Hepatic stellate cell (primary cell): ENCODE data around the gene HYCC2.
"Not testable (repeated sequence)": the region's sequence is repeated elsewhere in the genome, so short reads cannot be mapped to it uniquely, and the experiment has no call there.

Experiments used
- DNase-seq: peaks from one replicate; pipeline ENCODE4 v3.0.0; 2011; ENCODE audit warnings: low spot score

The HYCC2 gene

GRCh38 chr2:201070948-201071478, 458 bp downstream of the HYCC2 start:
- peak; percentile 34 for DNase-seq

DNA sequence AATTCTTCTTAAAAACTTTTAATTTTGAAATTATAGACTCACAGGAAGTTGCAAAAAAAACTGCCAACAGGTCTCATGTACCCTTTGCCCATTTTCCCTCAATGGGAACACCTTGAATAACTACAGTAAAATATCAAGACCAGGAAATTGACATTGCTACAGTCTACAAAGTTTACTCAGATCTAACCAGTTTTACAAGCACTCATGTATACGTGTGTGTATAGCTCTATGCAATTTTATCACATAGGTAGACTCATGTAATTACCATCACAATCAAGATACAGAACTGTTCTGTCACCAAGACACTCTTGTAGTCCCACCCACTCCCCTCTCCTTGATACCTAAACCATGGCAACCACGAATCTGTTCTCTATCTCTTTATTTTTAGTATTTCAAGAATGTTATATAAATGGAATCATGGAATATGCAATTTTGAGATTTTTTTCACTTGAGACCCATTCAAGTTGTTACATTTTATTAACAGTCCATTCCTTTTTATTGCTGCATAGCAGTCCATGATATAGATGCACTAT, 6.6 kb downstream of the HYCC2 start:
- DNase-seq = no peak

- DNase-seq = not testable (repeated sequence)
These were observed 8.0 kb downstream of the HYCC2 start for GRCh38 chr2:201063516-201063915.

DNA sequence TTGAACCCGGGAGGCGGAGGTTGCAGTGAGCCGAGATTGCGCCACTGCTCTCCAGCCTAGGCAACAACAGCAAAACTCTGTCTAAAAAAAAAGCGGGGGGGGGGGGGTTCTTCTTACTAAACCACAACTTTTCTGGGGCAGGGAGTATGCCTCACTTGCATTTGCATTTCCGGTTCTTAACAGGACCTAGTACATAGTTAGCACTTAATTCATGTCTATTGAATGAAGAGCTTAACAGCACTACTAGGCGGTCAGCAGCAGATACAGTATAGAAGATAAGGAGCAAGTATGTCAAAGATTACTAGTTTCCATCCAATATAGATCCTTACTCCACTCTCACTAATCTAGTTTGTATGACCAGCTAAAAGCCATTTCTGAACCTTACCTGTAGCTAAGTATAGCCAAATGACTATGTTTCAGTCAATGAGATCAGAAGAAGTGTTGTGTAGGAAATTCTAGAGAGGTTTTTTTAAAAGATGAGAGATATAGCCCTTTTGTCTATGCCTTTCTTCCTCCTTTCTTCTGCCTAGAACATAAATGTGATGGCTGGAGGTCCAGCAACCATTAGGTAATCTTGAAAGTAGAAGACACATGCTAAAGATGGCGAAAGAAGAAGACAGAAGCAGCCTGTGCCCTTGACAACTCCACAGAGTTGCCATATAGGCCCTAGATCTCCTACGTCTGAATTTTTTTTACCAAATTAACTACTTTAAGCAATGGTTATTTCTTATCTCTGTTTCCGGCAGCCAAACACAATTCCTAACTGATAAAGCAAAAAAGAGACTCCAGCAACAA, 11.3 kb downstream of the HYCC2 start:
- DNase-seq = no peak

DNA sequence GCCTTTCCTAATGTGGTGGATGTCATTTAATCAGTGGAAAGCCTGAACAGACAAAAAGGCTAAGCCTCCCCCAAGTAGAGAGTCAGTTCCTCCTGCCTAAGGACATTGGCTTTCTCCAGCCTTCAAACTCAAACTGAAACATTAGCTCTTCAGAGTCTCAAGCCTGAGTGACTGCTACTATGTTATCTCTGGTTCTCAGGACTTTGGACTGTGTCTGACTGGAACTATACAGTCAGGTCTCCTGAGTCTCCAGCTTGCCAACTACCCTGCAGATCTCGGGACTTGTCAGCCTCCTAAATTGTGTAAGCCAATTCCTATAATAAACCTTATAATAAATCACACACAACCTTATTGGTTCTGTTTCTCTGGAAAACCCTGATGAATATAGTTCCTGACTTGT, 12.6 kb downstream of the HYCC2 start:
- no peak for DNase-seq

DNA sequence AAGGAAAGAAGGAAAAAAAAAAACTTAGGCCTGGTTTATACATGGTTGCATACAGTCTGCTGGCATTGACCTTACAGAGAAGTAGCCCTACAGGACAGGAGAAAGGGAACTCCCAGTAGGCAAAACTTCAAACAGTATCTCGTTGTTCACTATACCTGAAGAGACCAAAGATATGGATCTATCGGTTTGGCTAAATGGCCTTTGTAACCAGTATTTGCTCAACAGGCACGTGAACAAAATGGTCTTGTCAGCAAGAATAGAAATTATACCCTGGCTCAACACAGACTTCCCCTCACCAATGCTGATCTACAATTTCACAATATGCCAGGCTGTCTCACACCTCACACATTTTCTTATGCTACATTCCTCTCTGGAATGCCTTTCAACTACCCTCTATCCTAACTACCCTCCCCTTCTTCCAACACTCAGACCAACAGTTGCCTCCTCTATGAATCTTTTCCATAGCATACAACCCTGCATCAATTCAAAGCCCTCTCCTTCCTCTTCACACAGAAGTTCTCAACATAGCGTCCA, 13.7 kb downstream of the HYCC2 start:
- no peak for DNase-seq

- peak; percentile 56 for DNase-seq
These were observed 14.4 kb downstream of the HYCC2 start for GRCh38 chr2:201057087-201057521.

- no peak for DNase-seq
These were observed 22.0 kb downstream of the HYCC2 start for GRCh38 chr2:201049455-201049854.

GRCh38 chr2:201046881-201047280, 24.6 kb downstream of the HYCC2 start:
- DNase-seq = no peak

GRCh38 chr2:201043050-201043449, 28.4 kb downstream of the HYCC2 start:
- not testable (repeated sequence) for DNase-seq

DNA sequence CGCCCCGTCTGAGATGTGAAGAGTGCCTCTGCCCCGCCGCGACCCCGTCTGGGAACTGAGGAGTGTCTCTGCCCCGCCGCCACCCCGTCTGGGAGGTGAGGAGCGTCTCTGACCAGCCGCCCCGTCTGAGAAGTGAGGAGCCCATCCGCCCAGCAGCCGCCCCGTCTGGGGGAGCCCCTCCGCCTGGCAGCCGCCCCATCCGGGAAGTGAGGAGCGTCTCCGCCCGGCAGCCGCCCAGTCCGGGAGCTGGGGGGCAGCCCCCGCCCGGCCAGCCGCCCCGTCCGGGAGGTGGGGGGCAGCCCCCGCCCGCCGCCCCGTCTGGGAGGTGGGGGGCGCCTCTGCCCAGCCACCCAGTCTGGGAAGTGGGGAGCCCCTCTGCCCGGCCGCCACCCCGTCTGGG, 29.0 kb downstream of the HYCC2 start:
- DNase-seq = not testable (repeated sequence)

- DNase-seq = no peak
These were observed 30.4 kb downstream of the HYCC2 start for GRCh38 chr2:201040867-201041628.

- DNase-seq = no peak
These were observed 32.6 kb downstream of the HYCC2 start for GRCh38 chr2:201038855-201039254.

- not testable (repeated sequence) for DNase-seq
These were observed 33.1 kb downstream of the HYCC2 start for GRCh38 chr2:201038361-201038760.

GRCh38 chr2:201034355-201034754, 37.1 kb downstream of the HYCC2 start:
- DNase-seq = not testable (repeated sequence)

DNA sequence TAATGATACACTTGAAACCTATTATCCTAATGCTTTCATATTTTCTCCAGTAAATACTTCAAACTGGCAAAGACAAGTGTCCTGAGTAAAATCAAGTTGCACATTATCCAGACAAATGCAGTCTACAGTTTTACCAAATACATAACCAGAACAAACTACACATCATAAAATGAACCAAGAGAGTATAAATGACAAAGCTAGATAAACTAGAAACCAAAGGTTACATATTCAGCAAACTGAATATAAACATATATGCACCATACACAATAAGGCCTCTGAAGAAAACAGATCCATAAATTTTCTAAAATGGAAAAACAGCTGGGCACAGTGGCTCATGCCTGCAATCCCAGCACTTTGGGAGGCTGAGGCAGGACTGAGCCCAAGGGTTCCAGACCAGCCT, 47.0 kb downstream of the HYCC2 start:
- no peak for DNase-seq

- no peak for DNase-seq
These were observed 49.6 kb downstream of the HYCC2 start for GRCh38 chr2:201021914-201022313.
